Activated T-cell treated with anti-CD3 and anti-CD28 coated beads for 1 hour (primary cell): ENCODE data around the gene NOS1AP.
"Not testable (repeated sequence)": the region's sequence is repeated elsewhere in the genome, so short reads cannot be mapped to it uniquely, and the experiment has no call there.

Experiments
- DNase-seq: peaks from one replicate; pipeline ENCODE4 v3.0.0-alpha.2; 2020; ENCODE audit warnings: low read depth

Gene NOS1AP

DNA sequence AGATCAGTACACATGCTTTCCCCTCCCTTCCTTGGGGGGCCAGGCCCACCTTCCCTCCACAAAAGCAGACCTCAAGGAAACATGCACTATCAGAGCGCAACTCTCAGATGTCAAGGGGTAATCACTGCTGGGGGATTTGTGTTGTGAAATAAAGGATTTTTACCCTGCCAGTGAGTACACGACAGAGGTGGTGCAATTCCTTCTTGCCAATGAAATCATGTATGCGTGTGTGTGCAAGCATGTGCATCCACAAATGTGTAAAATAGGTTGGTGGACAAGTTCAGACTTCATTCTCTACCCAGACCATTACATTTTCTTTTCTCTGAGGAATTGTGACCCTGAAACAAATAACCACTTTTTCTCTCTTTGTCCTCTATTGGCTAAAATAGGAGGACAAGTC is 9.8 kb upstream of the NOS1AP start:
- DNase-seq = no peak

DNA sequence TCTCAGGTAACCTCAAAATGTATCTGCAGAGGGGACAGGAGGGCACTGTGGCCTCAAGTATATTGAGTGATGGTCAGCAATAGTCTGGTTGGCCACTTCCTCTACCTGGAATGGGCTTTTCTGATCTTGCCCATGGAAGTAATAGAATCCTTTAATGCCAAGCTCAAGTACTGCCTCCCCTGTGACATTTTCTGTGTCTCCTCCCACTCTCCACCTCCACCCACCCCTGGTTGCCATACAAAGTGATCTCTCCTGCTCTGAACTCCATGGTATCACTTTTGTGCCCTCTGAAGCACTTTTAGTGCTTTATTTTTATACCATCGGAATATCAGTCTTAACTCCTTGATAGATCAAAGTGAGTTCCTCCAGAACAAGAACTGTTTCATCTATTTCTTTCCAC is 9.2 kb upstream of the NOS1AP start:
- no peak for DNase-seq

- DNase-seq = no peak
Measured at GRCh38 chr1:162062542-162063015, 6.9 kb upstream of the NOS1AP start.

- DNase-seq = no peak
Measured at GRCh38 chr1:162065016-162065415, 4.5 kb upstream of the NOS1AP start.

DNA sequence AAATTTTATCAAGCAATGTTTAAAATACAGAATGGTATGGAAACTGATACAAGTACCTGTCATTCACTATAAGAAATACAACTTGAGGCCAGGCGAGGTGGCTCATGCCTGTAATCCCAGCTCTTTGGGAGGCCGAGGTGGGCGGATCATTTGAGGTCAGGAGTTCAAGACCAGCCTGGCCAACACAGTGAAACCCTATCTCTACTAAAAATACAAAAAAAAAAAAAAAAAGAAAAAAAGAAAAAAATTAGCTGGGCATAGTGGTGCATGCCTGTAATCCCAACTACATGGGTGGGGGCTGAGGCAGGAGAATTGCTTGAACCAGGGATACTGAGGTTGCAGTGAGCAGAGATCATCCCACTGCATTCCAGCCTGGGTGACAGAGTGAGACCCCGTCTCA is 2.7 kb upstream of the NOS1AP start:
- not testable (repeated sequence) for DNase-seq

DNA sequence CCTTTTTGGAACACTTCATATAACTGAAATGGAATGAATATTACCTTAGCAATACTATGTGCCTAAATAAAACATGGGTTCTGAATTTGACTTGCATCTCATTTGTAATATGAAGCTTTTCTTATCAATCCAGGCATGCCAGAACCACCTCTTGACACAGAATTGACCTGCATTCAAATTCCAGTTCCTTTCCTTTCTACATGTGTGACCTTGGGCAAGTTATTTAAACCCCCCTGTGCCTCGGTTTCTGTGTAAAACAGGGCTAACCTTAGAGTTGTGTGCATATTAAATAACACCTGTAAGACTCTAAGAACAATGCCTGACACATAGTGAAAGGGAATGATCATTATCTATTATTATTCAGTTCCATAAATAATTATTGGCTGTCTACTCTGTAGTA is 2.0 kb upstream of the NOS1AP start:
- DNase-seq = no peak

GRCh38 chr1:162068301-162068700 is 1.2 kb upstream of the NOS1AP start:
- DNase-seq = no peak

- no peak for DNase-seq
Measured at GRCh38 chr1:162070094-162070748, 730 bp downstream of the NOS1AP start.

DNA sequence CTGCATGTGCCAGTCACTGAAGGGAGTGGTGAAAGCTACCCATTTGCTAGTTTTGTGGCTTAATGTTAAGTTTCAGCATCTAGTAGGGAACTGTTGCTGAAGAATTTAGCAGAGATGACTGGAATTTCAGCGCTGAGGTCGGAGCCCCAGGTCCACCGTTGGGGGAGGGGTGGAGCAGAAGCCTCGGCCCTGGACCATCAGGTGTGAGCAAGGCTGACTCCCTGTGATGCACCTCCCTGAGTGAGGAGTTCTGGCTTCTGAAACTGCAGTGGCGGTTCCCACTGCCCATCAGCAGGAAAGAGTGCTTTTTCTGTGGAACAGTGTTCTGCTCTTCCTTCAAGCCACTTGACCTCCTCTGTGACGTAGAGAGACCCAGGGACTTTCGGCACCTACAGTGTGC is 1.3 kb downstream of the NOS1AP start:
- DNase-seq = no peak

DNA sequence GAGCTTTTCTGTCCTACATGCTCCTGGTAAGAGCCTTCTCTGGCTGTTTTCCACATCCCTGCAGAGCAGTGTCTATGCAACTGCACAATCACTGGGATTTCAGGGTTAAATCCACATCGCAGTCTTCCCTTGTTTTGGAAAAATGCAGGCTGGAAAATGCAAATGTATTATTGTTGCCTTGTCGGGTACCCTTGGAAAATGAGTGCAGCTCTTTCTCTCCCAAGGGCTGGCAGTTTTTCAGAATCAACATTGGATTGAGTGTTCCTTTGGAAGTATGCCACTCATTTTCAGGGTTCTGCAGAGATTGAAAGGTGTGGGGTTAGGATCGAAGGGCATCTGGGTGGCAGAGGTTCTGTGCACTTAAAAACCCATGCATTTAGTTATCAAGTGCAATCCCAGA is 3.2 kb downstream of the NOS1AP start:
- no peak for DNase-seq

DNA sequence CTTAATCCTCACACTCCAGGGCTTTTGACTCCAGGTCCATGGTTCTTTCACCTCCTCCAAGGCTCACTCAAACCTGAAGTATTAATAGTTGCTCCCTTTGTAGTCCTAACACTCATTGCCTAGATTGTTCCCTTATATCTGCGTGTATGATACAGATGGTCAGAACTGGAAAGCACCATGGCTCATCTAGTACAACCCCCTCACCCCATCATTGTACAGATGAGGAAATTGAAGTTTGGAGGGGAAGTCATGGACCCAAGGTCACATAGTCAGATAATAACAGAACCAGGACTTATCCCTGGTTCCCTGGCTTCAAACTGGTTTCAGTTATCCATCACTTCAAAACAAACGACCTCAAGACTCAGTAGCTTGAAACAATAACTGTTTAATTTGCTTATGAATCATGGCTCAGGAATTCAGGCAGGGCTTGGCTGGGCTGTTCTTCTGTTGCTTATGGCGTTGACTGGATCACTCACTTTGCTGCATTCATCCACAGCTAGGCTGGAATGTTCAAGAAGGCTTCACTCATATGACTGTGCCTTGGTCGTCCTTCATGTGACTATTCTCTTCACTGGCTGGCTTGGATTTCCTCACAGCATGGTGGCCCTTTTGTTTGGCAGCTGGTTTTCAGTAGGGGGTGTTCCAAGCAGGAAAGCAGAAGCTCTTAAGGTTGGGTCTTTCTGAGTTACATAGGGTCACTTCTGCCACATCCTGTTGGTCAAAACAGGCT is 5.0 kb downstream of the NOS1AP start:
- DNase-seq = no peak

DNA sequence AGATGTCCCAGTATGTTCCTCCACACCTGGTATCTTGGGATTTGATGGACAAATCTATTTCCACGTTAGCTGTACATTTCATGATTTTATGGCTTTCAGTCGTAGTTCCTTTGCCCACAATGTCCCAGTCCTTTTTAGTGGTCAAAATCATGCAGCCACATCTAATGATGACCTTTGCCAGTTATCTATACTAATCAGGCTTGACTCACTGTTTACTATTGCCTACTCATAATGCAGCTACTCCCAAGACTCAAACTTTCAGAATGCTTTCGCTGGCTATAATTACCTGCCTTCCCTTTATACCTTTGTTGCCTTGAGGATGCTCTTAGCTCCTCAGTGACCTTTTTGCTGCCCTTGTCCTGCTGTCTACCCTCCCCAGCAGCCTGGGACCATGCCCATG is 6.4 kb downstream of the NOS1AP start:
- DNase-seq = no peak

- no peak for DNase-seq
Measured at GRCh38 chr1:162077648-162078299, 8.3 kb downstream of the NOS1AP start.

DNA sequence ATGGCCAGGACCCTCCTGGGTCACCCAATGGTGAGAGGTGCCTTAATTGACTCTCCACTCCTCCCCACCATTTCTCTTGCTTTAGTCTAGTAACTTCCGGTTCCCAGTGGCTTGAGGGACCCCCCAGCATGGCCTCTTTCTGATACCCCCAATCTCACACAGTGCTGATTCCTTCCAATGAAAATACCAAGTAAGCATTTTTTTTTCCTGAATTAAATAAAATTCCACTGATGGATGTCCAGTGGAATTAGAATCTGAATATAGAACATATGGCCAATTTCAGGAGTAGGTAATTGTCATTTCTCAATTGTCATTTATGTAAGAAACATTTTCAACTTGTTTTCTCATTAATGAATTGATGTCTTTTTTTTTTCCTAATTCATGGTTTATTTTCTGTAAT is 9.5 kb downstream of the NOS1AP start:
- no peak for DNase-seq

- DNase-seq = no peak
Measured at GRCh38 chr1:162080472-162081015, 11.1 kb downstream of the NOS1AP start.

GRCh38 chr1:162081316-162081715 is 11.8 kb downstream of the NOS1AP start:
- DNase-seq = no peak

GRCh38 chr1:162082080-162082479 is 12.6 kb downstream of the NOS1AP start:
- not testable (repeated sequence) for DNase-seq

DNA sequence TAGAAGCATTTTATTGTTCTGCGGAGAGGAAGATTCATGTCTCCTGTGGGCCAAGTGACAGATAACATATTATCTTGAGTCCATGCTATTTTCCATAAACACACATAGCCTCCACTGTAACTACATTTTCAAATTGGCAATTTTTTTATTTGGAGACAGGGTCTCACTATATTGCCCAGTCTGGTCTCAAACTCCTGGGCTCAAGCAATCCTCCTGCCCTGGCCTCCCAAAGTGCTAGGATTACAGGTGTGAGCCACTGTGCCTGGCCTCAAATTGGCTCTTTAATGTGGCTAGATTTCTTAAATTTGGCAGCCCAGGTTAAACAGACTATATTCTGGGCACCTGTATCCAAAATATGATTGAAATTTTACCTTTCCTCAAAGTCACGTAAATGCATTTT is 13.8 kb downstream of the NOS1AP start:
- DNase-seq = no peak

- no peak for DNase-seq
Measured at GRCh38 chr1:162085991-162086390, 16.5 kb downstream of the NOS1AP start.

DNA sequence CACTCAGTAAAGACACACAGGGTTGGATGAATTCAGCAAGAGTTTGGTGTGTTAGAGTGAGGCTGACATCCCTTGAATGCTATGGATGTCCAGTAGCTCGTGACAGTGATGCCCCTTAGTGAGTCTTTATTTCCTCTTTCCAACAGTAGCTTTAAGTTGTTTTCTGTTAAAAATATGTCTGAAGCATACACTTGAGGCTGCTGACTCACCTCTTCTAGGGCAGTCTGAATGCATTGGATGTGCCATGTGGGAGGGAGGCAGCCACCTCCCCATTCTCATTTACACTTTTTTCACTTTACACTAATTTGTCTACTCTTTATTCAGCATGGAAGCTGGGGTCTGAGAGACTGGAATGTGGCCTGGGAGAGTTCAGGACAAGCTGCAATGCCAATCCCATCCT is 17.6 kb downstream of the NOS1AP start:
- DNase-seq = no peak

- DNase-seq = no peak
Measured at GRCh38 chr1:162087574-162087973, 18.1 kb downstream of the NOS1AP start.

- DNase-seq = no peak
Measured at GRCh38 chr1:162088281-162088969, 18.9 kb downstream of the NOS1AP start.
